HepG2 (cell line): Measurements from ENCODE around the gene PAN2. TPM values are rescaled to one million over a fixed set of nuclear protein-coding genes. Genes with fewer than 3 reads are reported as not detected.

Experiments used
- ATAC-seq: fragments of 200-7000 bp; cut with Tn5 transposase; 3 replicates; pipeline ENCODE4 v1.9.1; 2020; ENCODE audit warnings: mild to moderate bottlenecking, moderate library complexity
- BruUV-seq: library from RNA; stranded (reverse); fragments of 400-500 nt; replicated peaks from 2 replicates; lab custom pipeline; 2021; lab: Mats Ljungman, UMichigan
- CTCF ChIA-PET: fragments of 300-600 bp; formaldehyde crosslinking; extraction: SDS; loops from one replicate; lab custom pipeline; 2021; ENCODE audit warnings: low total read pairs, inconsistent platforms, low intra/inter-chr PET ratio; lab: Yijun Ruan, JAX
- POLR2A ChIA-PET: fragments of 350-600 bp; sonication (Branson Sonifier 250); formaldehyde crosslinking; loops from one replicate; lab custom pipeline; 2020; ENCODE audit warnings: antibody characterized with exemption, inconsistent platforms; lab: Yijun Ruan, JAX
- DNase-seq: peaks from one replicate; pipeline ENCODE4 v3.0.0-alpha.2; 2015; ENCODE audit warnings: low spot score
- FAIRE-seq: peaks from 3 replicates; lab custom pipeline; 2011; peaks lifted over from hg19 to GRCh38; lab: Jason Lieb, UNC
- H2AFZ ChIP-seq: one replicate; pipeline ENCODE4 v1.6.1; 2011; ENCODE audit warnings: low read length, inconsistent platforms
- H3K27ac ChIP-seq: fragments of 300-600 bp; 3 replicates; pipeline ENCODE4 v1.8.0; 2011; ENCODE audit warnings: mixed run types, mild to moderate bottlenecking, mixed read lengths, low read length, inconsistent platforms; ENCODE audit not compliant: insufficient read depth; ENCODE audit errors: extremely low read length
- H3K27me3 ChIP-seq, 2 experiments: fragments of 200-600 bp in 1 of 2; 2 replicates in 1 of 2; 3 replicates in 1 of 2; pipeline versions ENCODE4 v1.6.0 to v1.8.0; 2011; ENCODE audit warnings: low read length in 2 of 2, mild to moderate bottlenecking in 2 of 2, moderate library complexity in 2 of 2, inconsistent platforms in 1 of 2; ENCODE audit not compliant: insufficient read depth in 2 of 2, control insufficient read depth in 1 of 2
- H3K36me3 ChIP-seq, 2 experiments: fragments of 200-600 bp in 1 of 2; replicated peaks in 1 of 2; 2 replicates in 1 of 2; 3 replicates in 1 of 2; pipeline versions ENCODE4 v1.5.1 to v1.8.0; 2011; ENCODE audit warnings: low read length in 2 of 2, inconsistent platforms in 1 of 2; ENCODE audit not compliant: insufficient read depth in 2 of 2, control insufficient read depth in 1 of 2
- H3K4me1 ChIP-seq: 2 replicates; pipeline ENCODE4 v1.5.1; 2012; ENCODE audit warnings: low read length, inconsistent platforms; ENCODE audit not compliant: insufficient read depth
- H3K4me2 ChIP-seq: 2 replicates; pipeline ENCODE4 v1.6.0; 2011; ENCODE audit warnings: low read depth, low read length, inconsistent platforms
- H3K4me3 ChIP-seq, 3 experiments: fragments of 200-600 bp in 1 of 3; sonication (generic), shearing (Covaris generic) in 1 of 3; replicated peaks in 1 of 3; 2 replicates each; pipeline ENCODE4 v1.5.1; 2011 to 2016; ENCODE audit warnings: low read length in 3 of 3, inconsistent platforms in 2 of 3, low read depth in 2 of 3, mild to moderate bottlenecking in 2 of 3, control low read depth in 1 of 3, mixed read lengths in 1 of 3; ENCODE audit not compliant: insufficient read depth in 1 of 3
- H3K79me2 ChIP-seq: one replicate; pipeline ENCODE4 v1.6.1; 2011; ENCODE audit warnings: low read length, inconsistent platforms; ENCODE audit not compliant: insufficient read depth
- H3K9ac ChIP-seq: 2 replicates; pipeline ENCODE4 v1.6.0; 2011; ENCODE audit warnings: mild to moderate bottlenecking, low read depth, low read length, inconsistent platforms; ENCODE audit not compliant: insufficient read depth
- H3K9me3 ChIP-seq: 2 replicates; pipeline ENCODE4 v1.5.1; 2012; ENCODE audit warnings: mild to moderate bottlenecking, low read length
- H4K20me1 ChIP-seq: 2 replicates; pipeline ENCODE4 v1.6.0; 2011; ENCODE audit warnings: inconsistent platforms, mild to moderate bottlenecking, low read length, moderate library complexity; ENCODE audit not compliant: insufficient read depth
- ATF7 ChIP-seq, 2 experiments: fragments of 450-650 bp in 1 of 2; sonication (generic) in 1 of 2; formaldehyde crosslinking in 1 of 2; IDR thresholded peaks; 2 replicates each; pipeline versions ENCODE4 v1.4.0 to v1.6.1; 2016 to 2020; ENCODE audit warnings: antibody characterized with exemption in 1 of 2, mild to moderate bottlenecking in 1 of 2, missing genetic modification reagents in 1 of 2
- CEBPB ChIP-seq: IDR thresholded peaks from 2 replicates; pipeline ENCODE4 v1.6.1; 2011; ENCODE audit warnings: low read depth, low read length, improper control_type of control experiment, borderline replicate concordance
- FOXA1 ChIP-seq, 2 experiments: fragments of 450-650 bp in 1 of 2; sonication (generic) in 1 of 2; formaldehyde crosslinking in 1 of 2; IDR thresholded peaks; 2 replicates each; pipeline versions ENCODE4 v1.4.0 to v1.6.1; 2016 to 2020; ENCODE audit warnings: missing genetic modification reagents in 1 of 2
- KAT8 ChIP-seq: IDR thresholded peaks from 2 replicates; pipeline ENCODE4 v1.6.1; 2016; ENCODE audit warnings: missing genetic modification reagents, missing compliant biosample characterization
- ONECUT2 ChIP-seq: sonication (generic); formaldehyde crosslinking; IDR thresholded peaks from 2 replicates; pipeline ENCODE4 v1.4.0; 2020; ENCODE audit warnings: missing genetic modification reagents
- SOX6 ChIP-seq, 2 experiments: fragments of 450-650 bp in 1 of 2; sonication (generic) in 1 of 2; formaldehyde crosslinking in 1 of 2; IDR thresholded peaks; 2 replicates each; pipeline versions ENCODE4 v1.4.0 to v1.6.1; 2017 to 2020; ENCODE audit warnings: antibody characterized with exemption in 1 of 2, mild to moderate bottlenecking in 1 of 2, missing genetic modification reagents in 1 of 2
- TBP ChIP-seq: sonication (generic); formaldehyde crosslinking; IDR thresholded peaks from 2 replicates; pipeline ENCODE4 v1.5.0; 2020; ENCODE audit warnings: missing genetic modification reagents
- TEAD2 ChIP-seq: sonication (generic); formaldehyde crosslinking; IDR thresholded peaks from 2 replicates; pipeline ENCODE4 v1.9.0; 2021; ENCODE audit warnings: missing genetic modification reagents
- ZIK1 ChIP-seq: sonication (generic); formaldehyde crosslinking; IDR thresholded peaks from 2 replicates; pipeline ENCODE4 v1.5.0; 2020; ENCODE audit warnings: mild to moderate bottlenecking, low read depth, missing genetic modification reagents, borderline replicate concordance
- ZNF329 ChIP-seq: sonication (generic); formaldehyde crosslinking; IDR thresholded peaks from 2 replicates; pipeline ENCODE4 v1.9.0; 2021; ENCODE audit warnings: low read depth, mild to moderate bottlenecking, missing genetic modification reagents
- ZNF441 ChIP-seq: sonication (generic); formaldehyde crosslinking; IDR thresholded peaks from 2 replicates; pipeline ENCODE4 v1.7.0; 2021; ENCODE audit warnings: missing genetic modification reagents, borderline replicate concordance
- WGBS: methylation state at CpG from one replicate; pipeline ENCODE4 v1.1.6; 2017; ENCODE audit warnings: low lambda C conversion rate; 5-methylcytosine and 5-hydroxymethylcytosine counted together
- in situ Hi-C: cut with HindIII; loops from 2 replicates; pipeline ENCODE4 v1.10.0; 2017; ENCODE audit warnings: low pct_unique_long_range_greater_than_20kb; ENCODE audit not compliant: extremely low pct_ligation_motif_present
- intact Hi-C: fragments of 100-400 bp; cut with micrococcal nuclease; formaldehyde crosslinking; loops from one replicate; pipeline ENCODE4 v1.10.0; 2022; ENCODE audit not compliant: unreplicated experiment
- polyA plus RNA-seq, 8 experiments: library from polyadenylated mRNA; depleted of rRNA in 3 of 8; stranded (reverse) in 7 of 8; unstranded in 1 of 8; fragments of >200 nt; fragmentation: Illumina TruSeq in 4 of 8; extraction: Trizol in 4 of 8; gene quantifications; 2 replicates each; pipeline versions ENCODE4 v1.2.1 to v1.2.3, GENCODE V29; 2011 to 2016; ENCODE audit warnings: low read depth in 4 of 8, missing spikeins in 1 of 8, mixed read lengths in 1 of 8; ENCODE audit not compliant: insufficient read depth in 1 of 8
- total RNA-seq, 5 experiments: library from RNA; depleted of rRNA; stranded (reverse); fragments of >200 nt; fragmentation: Illumina TruSeq; extraction: Trizol; gene quantifications; 2 replicates each; pipeline ENCODE4 v1.2.3, GENCODE V29; 2016; ENCODE audit warnings: low read depth in 1 of 5
- TF ChIP-seq, protein P1 (sequence below): sonication (generic); IDR thresholded peaks from 2 replicates; pipeline ENCODE4 v1.6.1; 2016; ENCODE audit warnings: low read depth, borderline replicate concordance
- TF ChIP-seq, protein P2 (sequence below): sonication (generic); formaldehyde crosslinking; conservative IDR thresholded peaks from 2 replicates; pipeline ENCODE4 v1.8.0; 2022; ENCODE audit warnings: missing genetic modification reagents
- TF ChIP-seq, protein P3 (sequence below): IDR thresholded peaks from 2 replicates; pipeline ENCODE4 v1.6.1; 2018; ENCODE audit warnings: missing genetic modification reagents
- TF ChIP-seq, protein P4 (sequence below): sonication (generic); formaldehyde crosslinking; IDR thresholded peaks from 2 replicates; pipeline ENCODE4 v1.4.0; 2020; ENCODE audit warnings: low read depth, missing genetic modification reagents

Gene PAN2
- total and polyA plus RNA-seq, 2 of the 13 experiments (the other 11 are each of a cell fraction or from before 2014, with no cell fraction given) = 27.2 to 61.1 TPM

DNA sequence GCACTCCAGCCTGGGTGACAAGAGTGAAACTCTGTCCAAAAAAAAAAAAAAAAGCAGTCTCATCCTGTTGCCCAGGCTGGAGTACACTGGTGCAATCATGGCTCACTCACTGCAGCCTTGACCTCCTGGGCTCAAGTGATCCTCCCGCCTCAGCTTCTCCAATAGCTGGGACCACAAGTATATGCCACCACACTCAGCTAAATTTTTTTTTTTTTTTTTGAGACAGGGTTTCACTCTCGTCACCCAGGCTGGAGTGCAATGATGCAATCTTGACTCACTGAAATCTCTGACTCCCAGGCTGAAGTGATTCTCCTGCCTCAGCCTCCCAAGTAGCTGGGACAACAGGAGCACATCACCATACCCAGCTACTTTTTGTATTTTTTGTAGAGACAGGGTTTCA lies 12.8 kb downstream of the PAN2 start:
- FAIRE-seq = no peak
- H3K4me3 ChIP-seq = no peak overlapping the region
- intact Hi-C loops (no loop called here), in situ Hi-C loops (no loop called here)
- H3K27ac ChIP-seq = no peak overlapping the region
- no peaks in the 10 kb centered on the region for H3K9me3 ChIP-seq
- ChIA-PET CTCF (no interaction called here), POLR2A (interaction anchor here (0.9 kb wide), 1 partner anchor 13 kb away, joined by 4 read pairs; the partner anchor contains the start of gene PAN2)
- peaks cover 25% of the 10 kb centered on the region for H3K4me1 ChIP-seq
- H4K20me1 ChIP-seq = no peaks in the 10 kb centered on the region
- no peaks in the 10 kb centered on the region for H3K27me3 ChIP-seq
- ATAC-seq = no peak
- DNase-seq = no peak
- no peaks in the 10 kb centered on the region for H3K79me2 ChIP-seq
- H3K4me2 ChIP-seq = no peak overlapping the region
- no peak overlapping the region for H2AFZ ChIP-seq
- no peak overlapping the region for H3K9ac ChIP-seq
- H3K36me3 ChIP-seq = peaks cover 13 to 46% of the 10 kb centered on the region in 2 experiments; a peak in 4 of 5 replicates
- no TSS peak for BruUV-seq
- 93% methylated on average over 2 of the region's 2 CpGs for WGBS
- TF ChIP-seq ZNF441 = no peak
- TF ChIP-seq TBP = no peak
- TF ChIP-seq ATF7 (IDR thresholded peaks at IDR 0.05) = peak; percentile 35; the same call in 1 of the 2 replicates
- no peak for TF ChIP-seq ATF7 (CRISPR knock-in tag; IDR thresholded peaks at IDR 0.05)
- TF ChIP-seq, protein P1, sequence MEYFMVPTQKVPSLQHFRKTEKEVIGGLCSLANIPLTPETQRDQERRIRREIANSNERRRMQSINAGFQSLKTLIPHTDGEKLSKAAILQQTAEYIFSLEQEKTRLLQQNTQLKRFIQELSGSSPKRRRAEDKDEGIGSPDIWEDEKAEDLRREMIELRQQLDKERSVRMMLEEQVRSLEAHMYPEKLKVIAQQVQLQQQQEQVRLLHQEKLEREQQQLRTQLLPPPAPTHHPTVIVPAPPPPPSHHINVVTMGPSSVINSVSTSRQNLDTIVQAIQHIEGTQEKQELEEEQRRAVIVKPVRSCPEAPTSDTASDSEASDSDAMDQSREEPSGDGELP = no peak
- TF ChIP-seq TEAD2 = no peak
- no peak for TF ChIP-seq ZIK1
- TF ChIP-seq, protein P2, sequence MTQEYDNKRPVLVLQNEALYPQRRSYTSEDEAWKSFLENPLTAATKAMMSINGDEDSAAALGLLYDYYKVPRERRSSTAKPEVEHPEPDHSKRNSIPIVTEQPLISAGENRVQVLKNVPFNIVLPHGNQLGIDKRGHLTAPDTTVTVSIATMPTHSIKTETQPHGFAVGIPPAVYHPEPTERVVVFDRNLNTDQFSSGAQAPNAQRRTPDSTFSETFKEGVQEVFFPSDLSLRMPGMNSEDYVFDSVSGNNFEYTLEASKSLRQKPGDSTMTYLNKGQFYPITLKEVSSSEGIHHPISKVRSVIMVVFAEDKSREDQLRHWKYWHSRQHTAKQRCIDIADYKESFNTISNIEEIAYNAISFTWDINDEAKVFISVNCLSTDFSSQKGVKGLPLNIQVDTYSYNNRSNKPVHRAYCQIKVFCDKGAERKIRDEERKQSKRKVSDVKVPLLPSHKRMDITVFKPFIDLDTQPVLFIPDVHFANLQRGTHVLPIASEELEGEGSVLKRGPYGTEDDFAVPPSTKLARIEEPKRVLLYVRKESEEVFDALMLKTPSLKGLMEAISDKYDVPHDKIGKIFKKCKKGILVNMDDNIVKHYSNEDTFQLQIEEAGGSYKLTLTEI = no peak
- TF ChIP-seq ONECUT2 (CRISPR knock-in tag) = no peak
- TF ChIP-seq ZNF329 (CRISPR knock-in tag) = no peak
- TF ChIP-seq, protein P3, sequence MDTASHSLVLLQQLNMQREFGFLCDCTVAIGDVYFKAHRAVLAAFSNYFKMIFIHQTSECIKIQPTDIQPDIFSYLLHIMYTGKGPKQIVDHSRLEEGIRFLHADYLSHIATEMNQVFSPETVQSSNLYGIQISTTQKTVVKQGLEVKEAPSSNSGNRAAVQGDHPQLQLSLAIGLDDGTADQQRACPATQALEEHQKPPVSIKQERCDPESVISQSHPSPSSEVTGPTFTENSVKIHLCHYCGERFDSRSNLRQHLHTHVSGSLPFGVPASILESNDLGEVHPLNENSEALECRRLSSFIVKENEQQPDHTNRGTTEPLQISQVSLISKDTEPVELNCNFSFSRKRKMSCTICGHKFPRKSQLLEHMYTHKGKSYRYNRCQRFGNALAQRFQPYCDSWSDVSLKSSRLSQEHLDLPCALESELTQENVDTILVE (CRISPR knock-in tag) = no peak
- no peak for TF ChIP-seq FOXA1 (IDR thresholded peaks at IDR 0.05)
- TF ChIP-seq FOXA1 (CRISPR knock-in tag; IDR thresholded peaks at IDR 0.05) = no peak
- TF ChIP-seq SOX6 (IDR thresholded peaks at IDR 0.05) = no peak
- TF ChIP-seq SOX6 (CRISPR knock-in tag; IDR thresholded peaks at IDR 0.05) = no peak
- TF ChIP-seq, protein P4, sequence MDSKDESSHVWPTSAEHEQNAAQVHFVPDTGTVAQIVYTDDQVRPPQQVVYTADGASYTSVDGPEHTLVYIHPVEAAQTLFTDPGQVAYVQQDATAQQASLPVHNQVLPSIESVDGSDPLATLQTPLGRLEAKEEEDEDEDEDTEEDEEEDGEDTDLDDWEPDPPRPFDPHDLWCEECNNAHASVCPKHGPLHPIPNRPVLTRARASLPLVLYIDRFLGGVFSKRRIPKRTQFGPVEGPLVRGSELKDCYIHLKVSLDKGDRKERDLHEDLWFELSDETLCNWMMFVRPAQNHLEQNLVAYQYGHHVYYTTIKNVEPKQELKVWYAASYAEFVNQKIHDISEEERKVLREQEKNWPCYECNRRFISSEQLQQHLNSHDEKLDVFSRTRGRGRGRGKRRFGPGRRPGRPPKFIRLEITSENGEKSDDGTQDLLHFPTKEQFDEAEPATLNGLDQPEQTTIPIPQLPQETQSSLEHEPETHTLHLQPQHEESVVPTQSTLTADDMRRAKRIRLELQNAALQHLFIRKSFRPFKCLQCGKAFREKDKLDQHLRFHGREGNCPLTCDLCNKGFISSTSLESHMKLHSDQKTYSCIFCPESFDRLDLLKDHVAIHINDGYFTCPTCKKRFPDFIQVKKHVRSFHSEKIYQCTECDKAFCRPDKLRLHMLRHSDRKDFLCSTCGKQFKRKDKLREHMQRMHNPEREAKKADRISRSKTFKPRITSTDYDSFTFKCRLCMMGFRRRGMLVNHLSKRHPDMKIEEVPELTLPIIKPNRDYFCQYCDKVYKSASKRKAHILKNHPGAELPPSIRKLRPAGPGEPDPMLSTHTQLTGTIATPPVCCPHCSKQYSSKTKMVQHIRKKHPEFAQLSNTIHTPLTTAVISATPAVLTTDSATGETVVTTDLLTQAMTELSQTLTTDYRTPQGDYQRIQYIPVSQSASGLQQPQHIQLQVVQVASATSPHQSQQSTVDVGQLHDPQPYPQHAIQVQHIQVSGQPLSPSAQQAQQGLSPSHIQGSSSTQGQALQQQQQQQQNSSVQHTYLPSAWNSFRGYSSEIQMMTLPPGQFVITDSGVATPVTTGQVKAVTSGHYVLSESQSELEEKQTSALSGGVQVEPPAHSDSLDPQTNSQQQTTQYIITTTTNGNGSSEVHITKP (CRISPR knock-in tag) = no peak
- peak; percentile 31; the same call in 1 of the 2 replicates for TF ChIP-seq CEBPB
- TF ChIP-seq KAT8 = no peak
